Gastrocnemius medialis (tissue), 4 donors: ENCODE measurements around the gene HMG20A. TPM values are rescaled to one million over a fixed set of nuclear protein-coding genes. Genes with fewer than 3 reads are reported as not detected.

Experiments
- ATAC-seq, 2 donors: fragments of 150-250 bp; one replicate each; pipeline ENCODE4 v1.9.1; 2016
- DNase-seq, 2 donors: peaks; one replicate each; pipeline ENCODE4 v3.0.0-alpha.2; 2019
- H3K27ac ChIP-seq, 4 donors: fragments of 200-600 bp; sonication (generic); 1 replicate in 1 of 4; 2 replicates in 3 of 4; pipeline ENCODE4 v1.5.1; 2016 to 2018; ENCODE audit warnings: mild to moderate bottlenecking in 2 of 4, moderate library complexity in 1 of 4
- H3K27me3 ChIP-seq, 3 donors: fragments of 200-600 bp; sonication (generic) in 2 of 3; 1 replicate in 1 of 3; 2 replicates in 2 of 3; pipeline versions ENCODE4 v1.5.1 to v1.6.0; 2016 to 2019; ENCODE audit warnings: mild to moderate bottlenecking in 1 of 3, moderate library complexity in 1 of 3
- H3K36me3 ChIP-seq, 2 donors: fragments of 200-600 bp; sonication (generic) in 1 of 2; one replicate each; pipeline ENCODE4 v1.5.1; 2017 to 2018
- H3K4me1 ChIP-seq, 2 donors: fragments of 200-600 bp; sonication (generic) in 1 of 2; one replicate each; pipeline ENCODE4 v1.5.1; 2016 to 2017; ENCODE audit warnings: mild to moderate bottlenecking in 2 of 2
- H3K4me3 ChIP-seq, 4 donors: fragments of 200-600 bp; sonication (generic) in 3 of 4; 1 replicate in 1 of 4; 2 replicates in 3 of 4; pipeline ENCODE4 v1.5.1; 2016 to 2019; ENCODE audit warnings: mild to moderate bottlenecking in 2 of 4
- H3K9me3 ChIP-seq, 3 donors: fragments of 200-600 bp; sonication (generic) in 2 of 3; 1 replicate in 1 of 3; 2 replicates in 2 of 3; pipeline ENCODE4 v1.5.1; 2016 to 2019
- CTCF ChIP-seq, 5 experiments: fragments of 450-650 bp in 3 of 5; fragments of 200-600 bp in 2 of 5; sonication (generic) in 2 of 5; IDR thresholded peaks in 4 of 5; conservative IDR thresholded peaks in 1 of 5; 1 replicate in 4 of 5; 2 replicates in 1 of 5; pipeline ENCODE4 v1.5.1; 2016 to 2019; ENCODE audit warnings: antibody characterized with exemption in 5 of 5, mild to moderate bottlenecking in 3 of 5, moderate library complexity in 3 of 5
- POLR2A ChIP-seq, 2 donors: fragments of 450-650 bp; IDR thresholded peaks; one replicate each; pipeline ENCODE4 v1.6.1; 2017; ENCODE audit warnings: antibody characterized with exemption in 2 of 2, mild to moderate bottlenecking in 2 of 2, moderate library complexity in 2 of 2
- in situ Hi-C, 4 donors: fragments of 200-750 bp; cut with MboI; loops; one replicate each; pipeline versions ENCODE4 v1.15.0 to v1.8.0; 2017; ENCODE audit warnings: low sequenced_read_pairs in 4 of 4
- intact Hi-C: fragments of 100-400 bp; cut with DNase I; formaldehyde crosslinking; loops from one replicate; pipeline ENCODE4 v1.15.1; 2023; ENCODE audit warnings: low total_unique reads
- total RNA-seq, 4 donors: library from RNA; depleted of rRNA; stranded (reverse); fragments of >200 nt; gene quantifications; one replicate each; pipeline versions ENCODE4 v1.1.0 to v1.2.3, GENCODE V29; 2016

The HMG20A gene
- total RNA-seq, 4 donors from 2014 or later: 17.7 to 39.6 (median 29.9) TPM

- H3K36me3 ChIP-seq: no peaks in the 10 kb centered on the region
- intact Hi-C loops: loop anchor here (1.0 to 10.0 kb wide), 5 partner anchors 47 to 389 kb away; partner anchors contain the start of genes HMG20A and PEAK1
- peak overlapping the region in 1 of 4 donors; percentile 3 for H3K4me3 ChIP-seq
- peak overlapping the region; percentile 66 to 82 (median 74) for H3K27ac ChIP-seq
- H3K9me3 ChIP-seq: no peaks in the 10 kb centered on the region
- no peak for DNase-seq
- H3K4me1 ChIP-seq: peaks cover 38 to 47% of the 10 kb centered on the region in 2 donors
- H3K27me3 ChIP-seq: no peaks in the 10 kb centered on the region
- TF ChIP-seq CTCF (IDR thresholded peaks at IDR 0.05 in 4 of 5, conservative IDR thresholded peaks at IDR 0.05 in 1 of 5) (no peak), POLR2A (IDR thresholded peaks at IDR 0.05) (no peak)
- no peak for ATAC-seq
- in situ Hi-C loops: no loop called here
Measured at GRCh38 chr15:77495838-77496596, 75.3 kb downstream of the HMG20A start.

- Histone ChIP-seq H3K9me3 (no peaks in the 10 kb centered on the region), H3K4me3 (peak overlapping the region in 3 of 4 donors; percentile 4 to 26 (median 18)), H3K4me1 (peaks cover 38 to 42% of the 10 kb centered on the region in 2 donors), H3K27me3 (no peaks in the 10 kb centered on the region), H3K36me3 (no peaks in the 10 kb centered on the region), H3K27ac (peak overlapping the region; percentile 66 to 82 (median 74))
- intact Hi-C loops: loop anchor here (1.0 to 10.0 kb wide), 5 partner anchors 46 to 390 kb away; partner anchors contain the start of genes HMG20A and PEAK1
- TF ChIP-seq CTCF (IDR thresholded peaks at IDR 0.05 in 4 of 5, conservative IDR thresholded peaks at IDR 0.05 in 1 of 5) (peak; percentile 80 to 94 (median 91)), POLR2A (IDR thresholded peaks at IDR 0.05) (no peak)
- peak; percentile 65 to 80 for DNase-seq
- in situ Hi-C loops: no loop called here
- ATAC-seq: peak; percentile 71 to 78
Measured at GRCh38 chr15:77496715-77497109, 76.0 kb downstream of the HMG20A start.

GRCh38 chr15:77497110-77497737, 76.5 kb downstream of the HMG20A start:
- TF ChIP-seq POLR2A (IDR thresholded peaks at IDR 0.05): no peak
- peak in 2 of 5 experiments; percentile 25 to 26 for TF ChIP-seq CTCF (IDR thresholded peaks at IDR 0.05 in 4 of 5, conservative IDR thresholded peaks at IDR 0.05 in 1 of 5)
- no peaks in the 10 kb centered on the region for H3K27me3 ChIP-seq
- H3K9me3 ChIP-seq: no peaks in the 10 kb centered on the region
- H3K36me3 ChIP-seq: no peaks in the 10 kb centered on the region
- peak; percentile 55 to 74 for ATAC-seq
- peak overlapping the region in 3 of 4 donors; percentile 4 to 26 (median 18) for H3K4me3 ChIP-seq
- H3K4me1 ChIP-seq: peaks cover 38 to 42% of the 10 kb centered on the region in 2 donors
- in situ Hi-C loops (no loop called here), intact Hi-C loops (loop anchor here (2.0 to 10.0 kb wide), 4 partner anchors 46 to 390 kb away; partner anchors contain the start of genes HMG20A and PEAK1)
- peak overlapping the region; percentile 66 to 82 (median 74) for H3K27ac ChIP-seq
- DNase-seq: peak in 1 of 2 donors; percentile 87

- Histone ChIP-seq H3K27ac (peak overlapping the region; percentile 66 to 82 (median 74)), H3K4me1 (peaks cover 38 to 42% of the 10 kb centered on the region in 2 donors), H3K36me3 (no peaks in the 10 kb centered on the region), H3K27me3 (no peaks in the 10 kb centered on the region), H3K4me3 (peak overlapping the region in 1 of 4 donors; percentile 4), H3K9me3 (no peaks in the 10 kb centered on the region)
- DNase-seq (peak; percentile 40 to 53), ATAC-seq (peak; percentile 68 to 80)
- in situ Hi-C loops (no loop called here), intact Hi-C loops (loop anchor here (2.0 to 10.0 kb wide), 4 partner anchors 45 to 391 kb away; partner anchors contain the start of genes HMG20A and PEAK1)
- TF ChIP-seq CTCF (IDR thresholded peaks at IDR 0.05 in 4 of 5, conservative IDR thresholded peaks at IDR 0.05 in 1 of 5): no peak
- no peak for TF ChIP-seq POLR2A (IDR thresholded peaks at IDR 0.05)
Measured at GRCh38 chr15:77497942-77498361, 77.3 kb downstream of the HMG20A start.
